Retinal pigment epithelial cell (primary cell): ENCODE data around the gene NDUFB11.
A peak's percentile ranks its signal among the peaks of the same experiment; 100 is the strongest.
"Not testable (repeated sequence)": the region's sequence is repeated elsewhere in the genome, so short reads cannot be mapped to it uniquely, and the experiment has no call there.

Experiments used
- DNase-seq: peaks from one replicate; pipeline ENCODE4 v3.0.0-alpha.2; 2010; ENCODE audit warnings: low read depth
- H3K4me3 ChIP-seq: 2 replicates; pipeline ENCODE4 v1.5.1; 2011; ENCODE audit warnings: mild to moderate bottlenecking, low read length, control low read depth, moderate library complexity
- TF ChIP-seq, protein P1 (sequence below): conservative IDR thresholded peaks from 2 replicates; pipeline ENCODE4 v1.5.1; 2011; ENCODE audit warnings: low read depth, low read length, control low read depth, inconsistent platforms

The NDUFB11 gene

DNA sequence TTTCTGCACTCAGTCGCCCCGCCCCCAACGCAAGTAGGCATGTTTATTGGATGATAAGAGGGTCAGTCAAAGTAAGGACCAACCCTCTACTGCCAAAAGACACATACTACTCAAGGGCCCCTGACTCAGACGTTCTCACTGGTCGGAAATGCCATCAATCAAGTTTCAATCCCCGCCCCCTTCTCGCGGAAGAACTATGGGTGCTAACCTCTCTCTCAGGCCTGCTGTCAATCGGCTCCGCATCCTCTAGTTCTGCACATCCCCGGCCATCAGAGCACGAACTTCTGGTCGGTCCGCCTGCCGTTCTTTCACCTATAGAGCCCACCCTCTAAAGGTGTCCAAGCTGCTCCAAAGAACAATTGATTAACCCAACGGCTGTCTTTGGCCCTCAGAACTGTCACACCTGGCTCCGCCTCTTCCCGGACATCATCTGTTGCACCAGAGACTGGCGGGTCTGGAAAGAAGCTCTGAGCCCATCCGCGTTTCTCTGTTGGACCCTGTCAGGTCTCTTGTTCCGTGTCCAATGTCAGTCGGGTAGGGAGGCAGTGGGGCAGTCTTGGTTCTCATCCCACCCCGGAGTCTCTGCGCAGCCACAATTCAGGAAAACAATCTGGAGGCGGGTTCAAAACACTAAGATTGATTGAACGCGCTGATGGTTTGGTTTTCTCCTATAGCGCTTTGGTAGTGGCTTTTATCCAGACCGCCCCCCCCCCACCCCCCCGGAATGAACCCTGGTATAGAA is 15.2 kb downstream of the NDUFB11 start:
- DNase-seq, result peak; percentile 83
- TF ChIP-seq, protein P1, sequence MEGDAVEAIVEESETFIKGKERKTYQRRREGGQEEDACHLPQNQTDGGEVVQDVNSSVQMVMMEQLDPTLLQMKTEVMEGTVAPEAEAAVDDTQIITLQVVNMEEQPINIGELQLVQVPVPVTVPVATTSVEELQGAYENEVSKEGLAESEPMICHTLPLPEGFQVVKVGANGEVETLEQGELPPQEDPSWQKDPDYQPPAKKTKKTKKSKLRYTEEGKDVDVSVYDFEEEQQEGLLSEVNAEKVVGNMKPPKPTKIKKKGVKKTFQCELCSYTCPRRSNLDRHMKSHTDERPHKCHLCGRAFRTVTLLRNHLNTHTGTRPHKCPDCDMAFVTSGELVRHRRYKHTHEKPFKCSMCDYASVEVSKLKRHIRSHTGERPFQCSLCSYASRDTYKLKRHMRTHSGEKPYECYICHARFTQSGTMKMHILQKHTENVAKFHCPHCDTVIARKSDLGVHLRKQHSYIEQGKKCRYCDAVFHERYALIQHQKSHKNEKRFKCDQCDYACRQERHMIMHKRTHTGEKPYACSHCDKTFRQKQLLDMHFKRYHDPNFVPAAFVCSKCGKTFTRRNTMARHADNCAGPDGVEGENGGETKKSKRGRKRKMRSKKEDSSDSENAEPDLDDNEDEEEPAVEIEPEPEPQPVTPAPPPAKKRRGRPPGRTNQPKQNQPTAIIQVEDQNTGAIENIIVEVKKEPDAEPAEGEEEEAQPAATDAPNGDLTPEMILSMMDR, result no peak
- H3K4me3 ChIP-seq, result peak overlapping the region; percentile 80

- DNase-seq, H3K4me3 ChIP-seq: not testable (repeated sequence)
These were observed 20.0 kb downstream of the NDUFB11 start for GRCh38 chrX:47124466-47124865.

GRCh38 chrX:47116551-47117110 is 27.9 kb downstream of the NDUFB11 start:
- DNase-seq, result not testable (repeated sequence)

GRCh38 chrX:47112316-47112954 is 32.1 kb downstream of the NDUFB11 start:
- no peak for DNase-seq
- TF ChIP-seq, protein P1, result no peak
- no peak overlapping the region for H3K4me3 ChIP-seq

More at GRCh38 chrX:47116551-47117110, 27.9 kb downstream of the NDUFB11 start:
- H3K4me3 ChIP-seq, result not testable (repeated sequence)

- not testable (repeated sequence) for H3K4me3 ChIP-seq, DNase-seq
These were observed 33.4 kb downstream of the NDUFB11 start for GRCh38 chrX:47110936-47111615.

GRCh38 chrX:47101206-47101605 is 43.3 kb downstream of the NDUFB11 start:
- DNase-seq, result no peak
- no peak overlapping the region for H3K4me3 ChIP-seq
- TF ChIP-seq, protein P1, result no peak

GRCh38 chrX:47098338-47099094 is 46.0 kb downstream of the NDUFB11 start:
- DNase-seq, result no peak
- H3K4me3 ChIP-seq, result no peak overlapping the region
- TF ChIP-seq, protein P1, result no peak

DNA sequence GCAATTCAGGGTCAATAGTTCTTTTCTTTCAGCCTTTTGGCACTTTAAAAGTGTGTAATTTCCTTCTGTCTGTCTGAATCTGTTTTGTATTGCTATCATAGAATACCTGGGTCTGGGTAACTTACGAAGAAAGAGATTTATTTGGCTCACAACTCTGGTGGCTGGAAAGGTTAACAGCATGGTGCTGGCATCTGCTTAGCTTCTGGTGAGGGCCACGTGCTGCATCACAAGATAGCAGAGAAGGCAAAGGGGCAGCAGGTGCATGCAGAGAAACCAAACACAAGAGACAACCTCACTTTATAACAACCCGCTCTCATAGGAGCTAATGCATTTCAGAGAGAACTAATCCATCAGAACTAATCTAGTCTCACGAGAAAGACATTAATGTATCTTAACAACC is 47.5 kb downstream of the NDUFB11 start:
- H3K4me3 ChIP-seq, result no peak overlapping the region
- DNase-seq, result no peak
- TF ChIP-seq, protein P1, result no peak
